Mammary epithelial cell (primary cell): ENCODE measurements around the gene BCAS3.

Source experiments
- CTCF ChIP-seq, 2 donors: IDR thresholded peaks in 1 of 2; conservative IDR thresholded peaks in 1 of 2; 2 replicates each; pipeline ENCODE4 v1.5.1; 2011 to 2012; ENCODE audit warnings: inconsistent platforms in 2 of 2, low read length in 2 of 2, mild to moderate bottlenecking in 2 of 2, control low read depth in 1 of 2, low read depth in 1 of 2; ENCODE audit not compliant: insufficient read depth in 1 of 2; ENCODE audit errors: extremely low read depth in 1 of 2
- EZH2 ChIP-seq: IDR thresholded peaks from 2 replicates; pipeline ENCODE4 v1.6.1; 2012; ENCODE audit warnings: low read length, inconsistent platforms, borderline replicate concordance

DNA sequence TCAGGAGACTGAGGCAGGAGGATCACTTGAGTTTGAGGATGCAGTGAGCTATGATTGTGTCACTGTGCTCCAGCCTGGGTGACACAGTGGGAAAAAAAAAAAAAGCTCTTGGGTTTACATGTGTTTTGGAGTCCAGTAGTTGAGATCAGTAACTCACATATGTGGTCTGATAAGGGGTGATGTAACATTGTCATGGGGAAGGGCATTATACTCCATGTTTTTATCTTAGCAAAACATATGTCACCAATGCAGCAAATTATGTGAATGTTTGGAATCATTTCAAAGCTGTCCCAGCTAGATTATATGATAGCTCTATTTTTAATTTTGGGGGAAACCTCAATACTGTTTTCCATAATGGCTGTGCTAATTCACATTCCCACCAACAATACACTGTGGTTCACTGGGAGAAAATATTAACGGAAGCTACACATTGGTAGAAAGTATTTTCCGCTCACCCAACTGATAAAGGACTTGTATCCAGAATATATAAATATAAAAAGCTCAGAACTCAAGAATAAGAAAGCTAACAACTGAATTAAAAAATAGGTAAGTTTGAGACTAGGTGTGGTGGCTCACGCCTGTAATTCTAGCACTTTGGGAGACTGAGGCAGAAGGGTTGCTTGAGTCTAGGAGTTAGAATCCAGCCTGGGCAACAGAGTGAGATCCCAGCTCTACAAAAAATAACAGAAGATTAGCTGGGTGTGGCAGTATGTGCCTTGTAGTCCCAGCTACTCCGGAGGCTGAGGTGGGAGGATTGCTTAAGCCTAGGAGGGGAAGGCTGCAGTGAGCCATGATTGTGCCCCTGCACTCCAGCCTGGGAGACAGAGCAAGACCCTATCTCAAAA is 497.9 kb downstream of the BCAS3 start:
- TF ChIP-seq CTCF (conservative IDR thresholded peaks at IDR 0.05 in 1 of 2, IDR thresholded peaks at IDR 0.05 in 1 of 2; ENCODE audit: extremely low read depth in 1 of 2, insufficient read depth in 1 of 2, low read depth in 1 of 2, low read length in 2 of 2) (no peak), EZH2 (no peak)
